Activated naive CD8-positive, alpha-beta T cell treated with anti-CD3 and anti-CD28 coated beads, Interleukin-2, amount 50 U/mL, for 24 hours (primary cell): ENCODE measurements around the gene S100A2.
"Not testable (repeated sequence)": the region's sequence is repeated elsewhere in the genome, so short reads cannot be mapped to it uniquely, and the experiment has no call there.

ENCODE experiments used
- ATAC-seq: fragments of 150-1000 bp; cut with Tn5 transposase; one replicate; pipeline ENCODE4 v1.10.0; 2021
- DNase-seq: peaks from one replicate; pipeline ENCODE4 v3.0.0; 2021
- H3K27ac Mint-ChIP-seq: one replicate; pipeline ENCODE4 v1.8.0; 2021; ENCODE audit warnings: mild to moderate bottlenecking, mixed read lengths
- H3K27me3 Mint-ChIP-seq: one replicate; pipeline ENCODE4 v1.8.0; 2021; ENCODE audit warnings: mixed read lengths
- H3K36me3 Mint-ChIP-seq: one replicate; pipeline ENCODE4 v1.8.0; 2021; ENCODE audit warnings: low read depth, mixed read lengths
- H3K4me1 Mint-ChIP-seq: one replicate; pipeline ENCODE4 v1.8.0; 2021; ENCODE audit warnings: mixed read lengths
- H3K4me3 Mint-ChIP-seq: one replicate; pipeline ENCODE4 v1.8.0; 2021; ENCODE audit warnings: mild to moderate bottlenecking, moderate library complexity, mixed read lengths
- H3K9me3 Mint-ChIP-seq: one replicate; pipeline ENCODE4 v1.8.0; 2021; ENCODE audit warnings: mixed read lengths

The S100A2 gene

DNA sequence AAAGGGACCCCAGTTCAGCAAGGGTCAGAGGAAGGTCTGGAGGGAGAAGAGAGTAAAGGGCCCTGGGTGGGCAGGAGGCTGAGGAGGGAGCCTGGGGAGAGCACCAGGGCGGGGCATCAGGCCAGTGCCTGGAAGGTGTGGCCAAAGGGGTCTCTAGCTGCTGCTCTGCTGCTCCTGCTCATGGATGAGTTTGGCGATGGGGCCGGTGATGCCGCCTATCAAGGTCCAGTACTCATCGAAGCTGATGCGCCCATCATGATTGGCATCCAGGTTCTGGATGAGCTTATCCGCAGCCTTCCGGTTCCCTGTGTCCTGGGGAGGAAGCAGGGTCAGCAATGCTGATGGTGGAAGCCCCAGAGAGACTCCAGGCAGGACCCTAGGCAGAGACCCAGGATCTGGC is 41.7 kb upstream of the S100A2 start:
- no peaks in the 10 kb centered on the region for H3K9me3 Mint-ChIP-seq
- no peak for DNase-seq
- H3K36me3 Mint-ChIP-seq: no peaks in the 10 kb centered on the region
- no peak for ATAC-seq
- no peak overlapping the region for H3K4me3 Mint-ChIP-seq
- no peaks in the 10 kb centered on the region for H3K27me3 Mint-ChIP-seq
- peaks cover 2% of the 10 kb centered on the region for H3K4me1 Mint-ChIP-seq
- no peak overlapping the region for H3K27ac Mint-ChIP-seq

GRCh38 chr1:153606194-153606593 is 40.5 kb upstream of the S100A2 start:
- DNase-seq: no peak
- Mint-ChIP-seq H3K4me1 (peaks cover 2% of the 10 kb centered on the region), H3K27me3 (no peaks in the 10 kb centered on the region), H3K4me3 (no peak overlapping the region), H3K36me3 (no peaks in the 10 kb centered on the region), H3K27ac (no peak overlapping the region), H3K9me3 (no peaks in the 10 kb centered on the region)
- ATAC-seq: no peak

DNA sequence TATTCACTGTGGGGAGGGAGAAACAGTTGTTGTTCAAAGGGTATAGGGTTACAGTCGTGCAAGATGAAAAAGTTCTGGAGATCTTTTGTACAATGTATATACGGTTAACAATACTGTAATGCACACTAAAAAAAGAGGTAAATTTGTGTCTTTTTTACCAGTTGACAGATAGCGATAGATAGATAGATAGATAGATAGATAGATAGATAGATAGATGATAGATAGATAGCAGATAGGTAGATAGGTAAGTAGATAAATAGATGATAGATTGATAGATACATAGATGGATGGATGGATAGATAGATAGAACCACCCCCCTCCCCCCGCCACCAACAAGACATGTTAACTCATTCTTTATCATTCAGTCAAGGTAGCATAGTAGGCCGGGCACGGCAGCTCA is 37.1 kb upstream of the S100A2 start:
- H3K4me1 Mint-ChIP-seq: peaks cover 14% of the 10 kb centered on the region
- no peaks in the 10 kb centered on the region for H3K9me3 Mint-ChIP-seq
- ATAC-seq (no peak), DNase-seq (no peak)
- no peak overlapping the region for H3K4me3 Mint-ChIP-seq
- no peaks in the 10 kb centered on the region for H3K27me3 Mint-ChIP-seq
- no peak overlapping the region for H3K27ac Mint-ChIP-seq
- H3K36me3 Mint-ChIP-seq: no peaks in the 10 kb centered on the region

GRCh38 chr1:153599847-153600246 is 34.2 kb upstream of the S100A2 start:
- H3K9me3 Mint-ChIP-seq: no peaks in the 10 kb centered on the region

DNA sequence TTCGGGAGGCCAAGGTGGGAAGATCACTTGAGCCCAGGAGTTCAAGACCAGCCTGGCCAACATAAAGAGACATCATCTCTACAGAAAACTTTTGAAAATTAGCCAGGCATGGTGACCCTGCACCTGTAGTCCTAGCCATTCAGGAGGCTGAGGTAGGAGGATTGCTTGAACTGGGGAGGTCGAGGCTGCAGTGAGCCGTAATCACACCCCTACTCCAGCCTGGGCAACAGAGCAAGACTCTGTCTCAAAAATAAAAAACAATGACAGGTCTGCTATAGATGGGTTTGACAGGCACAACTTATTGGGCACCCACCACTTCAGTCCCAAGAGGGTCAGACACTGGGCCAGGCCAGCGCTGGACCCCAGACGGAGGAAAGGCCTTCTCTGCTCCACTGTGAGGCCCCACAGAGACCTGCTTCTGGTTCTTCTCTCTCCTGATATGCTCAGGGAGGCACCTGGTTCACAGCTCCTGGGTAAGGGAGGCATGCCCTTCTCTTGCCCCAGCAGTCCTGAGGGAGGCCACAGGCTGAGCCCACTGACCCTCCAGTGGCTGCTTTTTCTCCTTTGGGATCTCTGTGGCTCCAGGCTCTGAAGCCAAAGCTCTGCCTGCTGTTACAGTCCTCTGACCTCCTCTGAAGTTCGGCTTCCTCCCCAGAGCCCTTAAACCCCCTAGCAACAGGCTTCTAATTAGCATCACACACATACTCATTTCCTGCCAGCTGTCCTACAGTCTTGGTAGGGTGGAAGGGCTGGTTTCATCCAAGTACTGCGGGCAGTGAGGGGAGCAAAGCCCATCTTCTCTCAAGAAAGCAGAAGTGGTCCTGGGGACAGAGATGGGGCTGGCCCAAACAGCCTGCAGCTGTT is 32.9 kb upstream of the S100A2 start:
- ATAC-seq: peak; percentile 78
- no peak for DNase-seq
- H3K27me3 Mint-ChIP-seq: no peaks in the 10 kb centered on the region
- no peaks in the 10 kb centered on the region for H3K36me3 Mint-ChIP-seq
- no peak overlapping the region for H3K4me3 Mint-ChIP-seq
- H3K27ac Mint-ChIP-seq: peak overlapping the region; percentile 34
- peaks cover 23% of the 10 kb centered on the region for H3K4me1 Mint-ChIP-seq
- no peaks in the 10 kb centered on the region for H3K9me3 Mint-ChIP-seq

More at GRCh38 chr1:153599847-153600246, 34.2 kb upstream of the S100A2 start:
- Mint-ChIP-seq H3K36me3 (no peaks in the 10 kb centered on the region), H3K4me1 (peaks cover 23% of the 10 kb centered on the region), H3K27ac (no peak overlapping the region), H3K4me3 (no peak overlapping the region), H3K27me3 (no peaks in the 10 kb centered on the region)
- ATAC-seq: no peak
- no peak for DNase-seq

DNA sequence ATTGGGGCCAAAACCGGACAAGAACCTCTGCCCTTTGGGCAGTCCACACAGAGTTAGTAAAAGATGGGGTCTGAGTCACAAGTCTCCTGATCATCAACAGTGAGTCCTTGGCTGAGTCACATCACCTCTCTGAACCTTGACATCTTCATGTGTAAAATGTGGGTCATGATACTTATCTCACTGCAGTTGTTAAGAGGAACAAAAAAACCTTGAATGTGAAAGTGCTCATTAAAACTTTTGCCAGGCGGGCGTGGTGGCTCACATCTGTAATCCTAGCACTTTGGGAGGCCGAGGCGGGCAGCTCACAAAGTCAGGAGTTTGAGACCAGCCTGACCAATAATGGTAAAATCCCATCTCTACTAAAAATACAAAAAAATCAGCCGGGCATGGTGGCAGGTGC is 31.6 kb upstream of the S100A2 start:
- H3K36me3 Mint-ChIP-seq: no peaks in the 10 kb centered on the region
- peak; percentile 90 for ATAC-seq
- H3K27me3 Mint-ChIP-seq: no peaks in the 10 kb centered on the region
- no peaks in the 10 kb centered on the region for H3K9me3 Mint-ChIP-seq
- no peak overlapping the region for H3K27ac Mint-ChIP-seq
- H3K4me1 Mint-ChIP-seq: peaks cover 21% of the 10 kb centered on the region
- DNase-seq: no peak
- no peak overlapping the region for H3K4me3 Mint-ChIP-seq

- Mint-ChIP-seq H3K27me3 (no peaks in the 10 kb centered on the region), H3K27ac (no peak overlapping the region), H3K4me3 (no peak overlapping the region), H3K9me3 (no peaks in the 10 kb centered on the region), H3K36me3 (no peaks in the 10 kb centered on the region), H3K4me1 (peaks cover 9% of the 10 kb centered on the region)
- no peak for ATAC-seq
- DNase-seq: no peak
These were observed 27.1 kb upstream of the S100A2 start for GRCh38 chr1:153592748-153593147.

DNA sequence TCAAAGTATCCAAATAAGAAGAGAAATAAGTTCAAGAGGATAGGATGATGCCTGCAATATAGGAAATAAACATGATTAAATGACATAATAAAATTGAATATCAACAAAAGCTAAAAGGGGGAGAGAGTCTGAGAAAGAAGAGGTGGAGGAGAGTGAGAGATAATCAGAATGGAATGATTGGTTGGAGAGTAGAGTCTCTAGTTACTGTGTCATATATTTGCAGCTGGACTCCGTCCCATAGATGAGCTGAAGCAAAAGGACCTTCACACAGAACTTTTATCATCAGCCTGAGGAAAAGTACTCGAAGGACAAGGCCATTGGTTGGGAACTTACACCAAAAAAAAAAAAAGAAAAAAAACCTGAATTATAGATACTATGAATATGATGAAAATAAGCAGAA is 22.8 kb upstream of the S100A2 start:
- Mint-ChIP-seq H3K4me3 (no peak overlapping the region), H3K36me3 (no peaks in the 10 kb centered on the region), H3K27me3 (no peaks in the 10 kb centered on the region), H3K27ac (no peak overlapping the region), H3K4me1 (no peaks in the 10 kb centered on the region), H3K9me3 (no peaks in the 10 kb centered on the region)
- DNase-seq (no peak), ATAC-seq (no peak)

- H3K4me3 Mint-ChIP-seq, ATAC-seq, H3K36me3 Mint-ChIP-seq, H3K27ac Mint-ChIP-seq, DNase-seq, H3K27me3 Mint-ChIP-seq, H3K9me3 Mint-ChIP-seq, H3K4me1 Mint-ChIP-seq: not testable (repeated sequence)
These were observed 22.4 kb upstream of the S100A2 start for GRCh38 chr1:153588033-153588432.

- Mint-ChIP-seq H3K27ac (no peak overlapping the region), H3K36me3 (no peaks in the 10 kb centered on the region), H3K4me3 (no peak overlapping the region), H3K4me1 (no peaks in the 10 kb centered on the region), H3K27me3 (no peaks in the 10 kb centered on the region), H3K9me3 (no peaks in the 10 kb centered on the region)
- ATAC-seq (no peak), DNase-seq (no peak)
These were observed 21.7 kb upstream of the S100A2 start for GRCh38 chr1:153587314-153587713.

GRCh38 chr1:153586347-153586746 is 20.7 kb upstream of the S100A2 start:
- H3K4me3 Mint-ChIP-seq: no peak overlapping the region
- DNase-seq (no peak), ATAC-seq (no peak)
- H3K27me3 Mint-ChIP-seq: no peaks in the 10 kb centered on the region
- no peaks in the 10 kb centered on the region for H3K36me3 Mint-ChIP-seq
- no peak overlapping the region for H3K27ac Mint-ChIP-seq
- no peaks in the 10 kb centered on the region for H3K9me3 Mint-ChIP-seq
- no peaks in the 10 kb centered on the region for H3K4me1 Mint-ChIP-seq

GRCh38 chr1:153585006-153585405 is 19.4 kb upstream of the S100A2 start:
- Mint-ChIP-seq H3K4me1 (no peaks in the 10 kb centered on the region), H3K36me3 (no peaks in the 10 kb centered on the region), H3K4me3 (no peak overlapping the region), H3K9me3 (no peaks in the 10 kb centered on the region), H3K27ac (no peak overlapping the region), H3K27me3 (no peaks in the 10 kb centered on the region)
- DNase-seq: no peak
- no peak for ATAC-seq

- ATAC-seq (no peak), DNase-seq (no peak)
- H3K9me3 Mint-ChIP-seq: no peaks in the 10 kb centered on the region
- no peaks in the 10 kb centered on the region for H3K4me1 Mint-ChIP-seq
- no peak overlapping the region for H3K27ac Mint-ChIP-seq
- no peak overlapping the region for H3K4me3 Mint-ChIP-seq
- no peaks in the 10 kb centered on the region for H3K36me3 Mint-ChIP-seq
- peaks cover 4% of the 10 kb centered on the region for H3K27me3 Mint-ChIP-seq
These were observed 18.3 kb upstream of the S100A2 start for GRCh38 chr1:153583976-153584375.

GRCh38 chr1:153583514-153583913 is 17.9 kb upstream of the S100A2 start:
- not testable (repeated sequence) for H3K9me3 Mint-ChIP-seq, H3K4me3 Mint-ChIP-seq, ATAC-seq, H3K36me3 Mint-ChIP-seq, H3K27ac Mint-ChIP-seq, H3K4me1 Mint-ChIP-seq, DNase-seq, H3K27me3 Mint-ChIP-seq

DNA sequence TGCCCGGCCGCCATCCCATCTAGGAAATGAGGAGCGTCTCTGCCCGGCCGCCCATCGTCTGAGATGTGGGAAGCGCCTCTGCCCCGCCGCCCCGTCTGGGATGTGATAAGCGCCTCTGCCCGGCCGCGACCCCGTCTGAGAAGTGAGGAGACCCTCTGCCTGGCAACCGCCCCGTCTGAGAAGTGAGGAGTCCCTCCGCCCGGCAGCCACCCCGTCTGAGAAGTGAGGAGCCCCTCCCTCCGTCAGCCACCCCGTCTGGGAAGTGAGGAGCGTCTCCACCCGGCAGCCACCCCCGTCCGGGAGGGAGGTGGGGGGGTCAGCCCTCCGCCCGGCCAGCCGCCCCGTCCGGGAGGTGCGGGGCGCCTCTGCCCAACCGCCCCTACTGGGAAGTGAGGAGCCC is 17.2 kb upstream of the S100A2 start:
- H3K36me3 Mint-ChIP-seq, H3K4me1 Mint-ChIP-seq, H3K9me3 Mint-ChIP-seq, DNase-seq, H3K27me3 Mint-ChIP-seq, H3K4me3 Mint-ChIP-seq, ATAC-seq, H3K27ac Mint-ChIP-seq: not testable (repeated sequence)

GRCh38 chr1:153578936-153579335 is 13.3 kb upstream of the S100A2 start:
- ATAC-seq: no peak
- DNase-seq: no peak
- Mint-ChIP-seq H3K4me3 (no peak overlapping the region), H3K36me3 (no peaks in the 10 kb centered on the region), H3K27me3 (peaks cover 17% of the 10 kb centered on the region), H3K27ac (no peak overlapping the region), H3K9me3 (no peaks in the 10 kb centered on the region), H3K4me1 (peaks cover 2% of the 10 kb centered on the region)
